IMR-90 (cell line): ENCODE results near the gene MPZL1. TPM values are rescaled to one million over a fixed set of nuclear protein-coding genes. Genes with fewer than 3 reads are reported as not detected.

ENCODE experiments used
- ATAC-seq: fragments of 200-7000 bp; cut with Tn5 transposase; 2 replicates; pipeline ENCODE4 v1.9.1; 2020; ENCODE audit warnings: low read depth, mild to moderate bottlenecking, moderate library complexity
- BruUV-seq: library from RNA; stranded (reverse); fragments of 400-500 nt; replicated peaks from 2 replicates; lab custom pipeline; 2021; lab: Mats Ljungman, UMichigan
- CTCF ChIA-PET: fragments of 300-600 bp; formaldehyde crosslinking; extraction: SDS; loops from one replicate; lab custom pipeline; 2021; ENCODE audit warnings: antibody characterized with exemption; lab: Yijun Ruan, JAX
- POLR2A ChIA-PET: fragments of 300-600 bp; sonication (Branson Sonifier 250); formaldehyde crosslinking; loops from one replicate; lab custom pipeline; 2022; ENCODE audit warnings: antibody characterized with exemption; ENCODE audit not compliant: unreplicated experiment; lab: Charles Lee
- DNase-seq: peaks from one replicate; pipeline ENCODE4 v3.0.0; 2013
- H2AFZ ChIP-seq: replicated peaks from 2 replicates; pipeline ENCODE3; 2013; ENCODE audit warnings: low read length, mild to moderate bottlenecking; ENCODE audit not compliant: poor library complexity
- H2AK5ac ChIP-seq: 2 replicates; pipeline ENCODE4 v1.6.1; 2013; ENCODE audit warnings: low read depth, low read length, inconsistent platforms
- H2AK9ac ChIP-seq: replicated peaks from 2 replicates; pipeline ENCODE3; 2013; ENCODE audit warnings: mild to moderate bottlenecking, low read depth, low read length, moderate library complexity; ENCODE audit not compliant: poor library complexity
- H2BK120ac ChIP-seq: 2 replicates; pipeline ENCODE4 v1.6.1; 2013; ENCODE audit warnings: low read depth, low read length, inconsistent platforms
- H2BK15ac ChIP-seq: 3 replicates; pipeline ENCODE4 v1.6.1; 2013; ENCODE audit warnings: low read depth, low read length, inconsistent platforms
- H2BK20ac ChIP-seq: 2 replicates; pipeline ENCODE4 v1.6.1; 2013; ENCODE audit warnings: low read depth, mild to moderate bottlenecking, inconsistent platforms, low read length, moderate library complexity
- H2BK5ac ChIP-seq: 2 replicates; pipeline ENCODE4 v1.6.1; 2013; ENCODE audit warnings: mild to moderate bottlenecking, low read depth, low read length, inconsistent platforms; ENCODE audit not compliant: poor library complexity, severe bottlenecking
- H3K14ac ChIP-seq: replicated peaks from 2 replicates; pipeline ENCODE4 v1.6.1; 2013; ENCODE audit warnings: low read depth, low read length, inconsistent platforms
- H3K18ac ChIP-seq: 2 replicates; pipeline ENCODE4 v1.6.1; 2013; ENCODE audit warnings: low read depth, low read length, control low read depth
- H3K23ac ChIP-seq: 2 replicates; pipeline ENCODE4 v1.6.1; 2013; ENCODE audit warnings: low read depth, low read length, inconsistent platforms
- H3K27ac ChIP-seq: 2 replicates; pipeline ENCODE4 v1.5.1; 2013; ENCODE audit warnings: mild to moderate bottlenecking, control low read depth, low read length; ENCODE audit not compliant: insufficient read depth
- H3K27me3 ChIP-seq: 2 replicates; pipeline ENCODE4 v1.6.1; 2013; ENCODE audit warnings: low read length; ENCODE audit not compliant: control insufficient read depth, insufficient read depth
- H3K36me3 ChIP-seq: 2 replicates; pipeline ENCODE4 v1.6.1; 2013; ENCODE audit warnings: low read length, mixed read lengths; ENCODE audit not compliant: control insufficient read depth, insufficient read depth
- H3K4ac ChIP-seq: 2 replicates; pipeline ENCODE4 v1.6.1; 2013; ENCODE audit warnings: low read depth, low read length, inconsistent platforms
- H3K4me1 ChIP-seq: 2 replicates; pipeline ENCODE4 v1.6.1; 2013; ENCODE audit warnings: low read length, mixed read lengths; ENCODE audit not compliant: control insufficient read depth, insufficient read depth
- H3K4me2 ChIP-seq: 2 replicates; pipeline ENCODE4 v1.6.1; 2013; ENCODE audit warnings: low read depth, mild to moderate bottlenecking, control low read depth, low read length, moderate library complexity
- H3K4me3 ChIP-seq: 2 replicates; pipeline ENCODE4 v1.5.1; 2013; ENCODE audit warnings: low read depth, mild to moderate bottlenecking, control low read depth, low read length, moderate library complexity; ENCODE audit not compliant: insufficient read depth
- H3K56ac ChIP-seq: 2 replicates; pipeline ENCODE4 v1.6.1; 2013; ENCODE audit warnings: low read length, inconsistent platforms; ENCODE audit not compliant: insufficient read depth; ENCODE audit errors: extremely low read depth
- H3K79me1 ChIP-seq, 2 experiments: 2 replicates each; pipeline ENCODE4 v1.6.1; 2013; ENCODE audit warnings: low read length in 2 of 2, inconsistent platforms in 1 of 2, low read depth in 1 of 2
- H3K9ac ChIP-seq: 2 replicates; pipeline ENCODE4 v1.6.1; 2013; ENCODE audit warnings: low read depth, low read length, control low read depth
- H3K9me1 ChIP-seq: 2 replicates; pipeline ENCODE4 v1.6.1; 2013; ENCODE audit warnings: low read length, inconsistent platforms; ENCODE audit not compliant: insufficient read depth
- H3K9me3 ChIP-seq: 2 replicates; pipeline ENCODE4 v1.6.1; 2013; ENCODE audit warnings: low read length; ENCODE audit not compliant: control insufficient read depth, insufficient read depth
- H4K20me1 ChIP-seq: 2 replicates; pipeline ENCODE4 v1.6.1; 2013; ENCODE audit warnings: low read length, inconsistent platforms; ENCODE audit not compliant: insufficient read depth
- H4K5ac ChIP-seq: 2 replicates; pipeline ENCODE4 v1.6.1; 2013; ENCODE audit warnings: mild to moderate bottlenecking, low read depth, low read length, control low read depth
- H4K8ac ChIP-seq, 2 experiments: 2 replicates each; pipeline ENCODE4 v1.6.1; 2013; ENCODE audit warnings: low read depth in 2 of 2, low read length in 2 of 2, control low read depth in 1 of 2, inconsistent platforms in 1 of 2
- H4K91ac ChIP-seq: 2 replicates; pipeline ENCODE4 v1.6.1; 2013; ENCODE audit warnings: low read depth, low read length, inconsistent platforms; ENCODE audit not compliant: insufficient read depth
- BHLHE40 ChIP-seq: fragments of 150-350 bp; IDR thresholded peaks from 2 replicates; pipeline ENCODE4 v1.6.1; 2016; ENCODE audit warnings: mild to moderate bottlenecking, low read depth, low read length
- CHD1 ChIP-seq: IDR thresholded peaks from 2 replicates; pipeline ENCODE4 v1.6.1; 2012; ENCODE audit warnings: low read depth, low read length, improper control_type of control experiment
- ELK1 ChIP-seq: fragments of 150-350 bp; IDR thresholded peaks from 2 replicates; pipeline ENCODE4 v1.6.1; 2016; ENCODE audit warnings: low read depth, mild to moderate bottlenecking, low read length, moderate library complexity, borderline replicate concordance
- MXI1 ChIP-seq: IDR thresholded peaks from 2 replicates; pipeline ENCODE4 v1.6.1; 2012; ENCODE audit warnings: low read depth, mild to moderate bottlenecking, low read length, moderate library complexity, borderline replicate concordance
- NFE2L2 ChIP-seq: fragments of 150-350 bp; IDR thresholded peaks from 2 replicates; pipeline ENCODE4 v1.6.1; 2016; ENCODE audit warnings: low read depth, mild to moderate bottlenecking, low read length
- RCOR1 ChIP-seq: IDR thresholded peaks from 2 replicates; pipeline ENCODE4 v1.6.1; 2012; ENCODE audit warnings: mild to moderate bottlenecking, low read length, improper control_type of control experiment; ENCODE audit not compliant: insufficient replicate concordance
- SMC3 ChIP-seq: fragments of 150-350 bp; IDR thresholded peaks from 2 replicates; pipeline ENCODE4 v1.6.1; 2016; ENCODE audit warnings: low read depth, mild to moderate bottlenecking, antibody characterized with exemption, low read length, moderate library complexity
- WGBS, 2 experiments: methylation state at CpG; one replicate each; pipeline versions ENCODE4 v1.1.5 to v1.1.7; 2013; ENCODE audit warnings: missing lambda C conversion rate in 2 of 2; ENCODE audit not compliant: insufficient read length in 1 of 2; ENCODE audit errors: extremely low coverage in 2 of 2; 5-methylcytosine and 5-hydroxymethylcytosine counted together
- dilution Hi-C: fragments of 300-500 bp; cut with HindIII; formaldehyde crosslinking; loops from one replicate; pipeline ENCODE4 v1.14.3; 2018; ENCODE audit warnings: low sequenced_read_pairs; ENCODE audit not compliant: unreplicated experiment
- in situ Hi-C: fragments of 300-500 bp; cut with MboI; formaldehyde crosslinking; loops from 3 replicates; pipeline ENCODE4 v1.14.3; 2019; ENCODE audit warnings: low sequenced_read_pairs, inconsistent platforms, mixed read lengths
- intact Hi-C: fragments of 100-400 bp; cut with micrococcal nuclease; formaldehyde crosslinking; loops from 2 replicates; pipeline ENCODE4 v1.10.0; 2022
- polyA plus RNA-seq, 3 experiments: library from polyadenylated mRNA; depleted of rRNA; stranded (reverse); fragments of >200 nt; gene quantifications; 2 replicates each; pipeline ENCODE4 v1.2.3, GENCODE V29; 2012; ENCODE audit warnings: low replicate concordance in 1 of 3
- total RNA-seq: library from RNA; depleted of rRNA; stranded (reverse); fragments of >200 nt; gene quantifications from 2 replicates; pipeline ENCODE4 v1.2.3, GENCODE V29; 2012
- TF ChIP-seq, protein P1 (sequence below): conservative IDR thresholded peaks from 2 replicates; pipeline ENCODE4 v1.5.1; 2012; ENCODE audit warnings: mild to moderate bottlenecking, low read depth, low read length, improper control_type of control experiment
- TF ChIP-seq, protein P2 (sequence below): fragments of 150-350 bp; IDR thresholded peaks from 2 replicates; pipeline ENCODE4 v1.6.1; 2017; ENCODE audit warnings: mild to moderate bottlenecking, antibody characterized with exemption, low read length, low read depth

The MPZL1 gene
- total and polyA plus RNA-seq, 2 of the 4 experiments (the other 2 are of a cell fraction): 55.3 to 87.3 TPM

- TF ChIP-seq MXI1 (no peak), ELK1 (no peak), RCOR1 (no peak), SMC3 (no peak), NFE2L2 (no peak), BHLHE40 (no peak), CHD1 (no peak)
- TF ChIP-seq, protein P1, sequence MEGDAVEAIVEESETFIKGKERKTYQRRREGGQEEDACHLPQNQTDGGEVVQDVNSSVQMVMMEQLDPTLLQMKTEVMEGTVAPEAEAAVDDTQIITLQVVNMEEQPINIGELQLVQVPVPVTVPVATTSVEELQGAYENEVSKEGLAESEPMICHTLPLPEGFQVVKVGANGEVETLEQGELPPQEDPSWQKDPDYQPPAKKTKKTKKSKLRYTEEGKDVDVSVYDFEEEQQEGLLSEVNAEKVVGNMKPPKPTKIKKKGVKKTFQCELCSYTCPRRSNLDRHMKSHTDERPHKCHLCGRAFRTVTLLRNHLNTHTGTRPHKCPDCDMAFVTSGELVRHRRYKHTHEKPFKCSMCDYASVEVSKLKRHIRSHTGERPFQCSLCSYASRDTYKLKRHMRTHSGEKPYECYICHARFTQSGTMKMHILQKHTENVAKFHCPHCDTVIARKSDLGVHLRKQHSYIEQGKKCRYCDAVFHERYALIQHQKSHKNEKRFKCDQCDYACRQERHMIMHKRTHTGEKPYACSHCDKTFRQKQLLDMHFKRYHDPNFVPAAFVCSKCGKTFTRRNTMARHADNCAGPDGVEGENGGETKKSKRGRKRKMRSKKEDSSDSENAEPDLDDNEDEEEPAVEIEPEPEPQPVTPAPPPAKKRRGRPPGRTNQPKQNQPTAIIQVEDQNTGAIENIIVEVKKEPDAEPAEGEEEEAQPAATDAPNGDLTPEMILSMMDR: no peak
- TF ChIP-seq, protein P2, sequence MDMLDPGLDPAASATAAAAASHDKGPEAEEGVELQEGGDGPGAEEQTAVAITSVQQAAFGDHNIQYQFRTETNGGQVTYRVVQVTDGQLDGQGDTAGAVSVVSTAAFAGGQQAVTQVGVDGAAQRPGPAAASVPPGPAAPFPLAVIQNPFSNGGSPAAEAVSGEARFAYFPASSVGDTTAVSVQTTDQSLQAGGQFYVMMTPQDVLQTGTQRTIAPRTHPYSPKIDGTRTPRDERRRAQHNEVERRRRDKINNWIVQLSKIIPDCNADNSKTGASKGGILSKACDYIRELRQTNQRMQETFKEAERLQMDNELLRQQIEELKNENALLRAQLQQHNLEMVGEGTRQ: no peak
- Histone ChIP-seq H2AK9ac (no peak overlapping the region), H2BK15ac (no peak overlapping the region), H4K5ac (0 out of 2 replicates have a peak overlapping the region, but pooled peaks have one; percentile 4), H3K4me3 (no peak overlapping the region), H4K20me1 (peaks cover 66% of the 10 kb centered on the region), H3K4me1 (peaks cover 18% of the 10 kb centered on the region), H3K18ac (no peak overlapping the region), H2BK20ac (no peak overlapping the region), H4K8ac (peak overlapping the region in 1 of 2 experiments; percentile 43; a peak in 1 of 4 replicates), H3K9me3 (no peaks in the 10 kb centered on the region), H3K27ac (peak overlapping the region; percentile 5; the same call in 1 of the 2 replicates), H3K36me3 (no peaks in the 10 kb centered on the region), H2AFZ (no peak overlapping the region), H2BK5ac (no peak overlapping the region), H3K79me1 (peaks cover 24 to 73% of the 10 kb centered on the region in 2 experiments), H3K4me2 (no peak overlapping the region; the same call in 1 of the 2 replicates), H2AK5ac (no peak overlapping the region), H3K9ac (no peak overlapping the region; the same call in 1 of the 2 replicates), H3K4ac (peak overlapping the region; percentile 63), H3K27me3 (no peaks in the 10 kb centered on the region), H4K91ac (no peak overlapping the region), H3K23ac (no peak overlapping the region), H3K14ac (peak overlapping the region; percentile 10), H2BK120ac (peak overlapping the region; percentile 37; the same call in 1 of the 2 replicates), H3K9me1 (peaks cover 23% of the 10 kb centered on the region), H3K56ac (no peak overlapping the region)
- in situ Hi-C loops (no loop called here), intact Hi-C loops (no loop called here), dilution Hi-C loops (no loop called here)
- ATAC-seq: no peak
- POLR2A ChIA-PET: interaction anchor here (0.5 kb wide), 1 partner anchor 231 kb away, joined by 3 read pairs; no protein-coding TSS in a partner anchor
- no TSS peak for BruUV-seq
- no CpG with 5 or more reads among the region's 2 CpGs for WGBS, 2 experiments
- no peak for DNase-seq
- CTCF ChIA-PET: no interaction called here
Observed at GRCh38 chr1:167749741-167750140, 28.0 kb downstream of the MPZL1 start.
